Type B pancreatic cell (in vitro differentiated cells): ENCODE measurements around the gene SPOPL. TPM values are rescaled to one million over a fixed set of nuclear protein-coding genes. Genes with fewer than 3 reads are reported as not detected.

Source experiments
- DNase-seq: peaks from one replicate; pipeline ENCODE4 v3.0.0; 2021; ENCODE audit warnings: mixed read lengths; ENCODE audit not compliant: unreplicated experiment; ENCODE audit errors: extremely low spot score
- H3K27ac Mint-ChIP-seq: 2 replicates; pipeline ENCODE4 v1.8.0; 2021; ENCODE audit warnings: mild to moderate bottlenecking, mixed read lengths
- H3K27me3 Mint-ChIP-seq: 2 replicates; pipeline ENCODE4 v1.8.0; 2021; ENCODE audit warnings: mixed read lengths
- H3K36me3 Mint-ChIP-seq: 2 replicates; pipeline ENCODE4 v1.8.0; 2021; ENCODE audit warnings: mixed read lengths
- H3K4me1 Mint-ChIP-seq: one replicate; pipeline ENCODE4 v1.8.0; 2021; ENCODE audit warnings: mixed read lengths; ENCODE audit not compliant: unreplicated experiment
- H3K4me3 Mint-ChIP-seq: 2 replicates; pipeline ENCODE4 v1.8.0; 2021; ENCODE audit warnings: mild to moderate bottlenecking, mixed read lengths
- H3K9me3 Mint-ChIP-seq: 2 replicates; pipeline ENCODE4 v1.8.0; 2021; ENCODE audit warnings: mixed read lengths
- long read RNA-seq: library from polyadenylated mRNA; unstranded; transcript quantifications from one replicate; pipeline ENCODE4 v2.0.0, GENCODE V29; 2020
- total RNA-seq: library from RNA; stranded (reverse); gene quantifications from 2 replicates; pipeline ENCODE4 v1.2.1, GENCODE V29; 2021; ENCODE audit warnings: low replicate concordance
- TF ChIP-seq, protein P1 (sequence below): fragments of 200-600 bp; sonication (generic); conservative IDR thresholded peaks from 2 replicates; pipeline ENCODE4 v1.5.0; 2021; ENCODE audit warnings: antibody characterized with exemption, mild to moderate bottlenecking

Gene SPOPL
- 24.7 and 29.0 TPM in 2 replicates for total RNA-seq
- long read RNA-seq, full-length matches to known transcripts = 5 of 13 reads
- long read RNA-seq, partial matches to known transcripts = 1 of 13 reads
- long read RNA-seq, other reads (novel, unspliced or antisense) = 7 of 13 reads

DNA sequence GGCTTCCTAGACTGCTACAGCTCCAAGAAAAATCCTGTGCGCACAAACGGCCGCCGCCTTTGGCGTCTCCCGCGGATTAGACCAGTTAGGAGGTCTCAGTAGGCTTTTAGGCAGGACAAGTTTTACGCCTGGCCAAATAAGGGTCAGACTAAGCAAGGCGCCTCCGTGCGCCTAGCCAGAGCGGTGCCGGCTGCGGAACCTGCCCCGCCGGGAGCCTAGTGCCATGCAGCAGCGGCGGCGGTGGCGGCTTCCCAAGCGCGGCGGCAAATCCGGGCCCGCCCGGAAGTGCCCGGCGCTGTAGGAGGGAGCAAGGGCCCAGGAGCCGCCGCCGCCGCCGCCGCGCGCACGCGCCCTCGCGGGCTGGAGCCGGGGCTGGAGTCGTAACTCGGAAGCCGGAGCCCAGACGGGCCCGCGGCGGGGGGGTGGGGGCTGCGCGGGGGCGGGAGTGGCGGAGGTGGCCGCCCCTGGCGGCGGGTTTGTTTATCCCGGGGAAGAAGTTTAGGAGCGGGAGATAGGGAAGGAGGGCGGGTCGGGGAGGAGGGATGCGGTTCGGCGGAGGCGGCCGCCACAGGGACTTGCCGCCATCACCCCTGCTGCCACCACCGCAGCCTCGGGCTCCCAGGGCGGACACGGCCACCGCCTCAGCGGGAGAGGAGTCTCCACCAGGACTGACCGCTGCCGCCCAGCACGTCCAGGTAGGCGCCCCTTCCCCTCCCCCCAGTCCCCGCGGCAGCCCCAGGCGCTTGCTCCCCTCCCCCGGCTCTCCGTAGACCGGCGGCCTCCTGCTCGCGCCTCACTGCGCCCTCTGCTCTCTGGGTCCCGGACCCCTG is at the start of gene SPOPL:
Gene SPOPL (plus strand): TSS at position 346 of the 830 bp plus-strand sequence. CDS start 48,447 bp downstream, outside the sequence.
- peak within 1 kb of the TSS; percentile 99 for H3K4me3 Mint-ChIP-seq
- peaks cover 18% of the 10 kb centered on the region for H3K4me1 Mint-ChIP-seq
- H3K27me3 Mint-ChIP-seq = no peaks in the 10 kb centered on the region
- no peaks in the 10 kb centered on the region for H3K9me3 Mint-ChIP-seq
- peak within 1 kb of the TSS; percentile 92 for H3K27ac Mint-ChIP-seq
- H3K36me3 Mint-ChIP-seq = no peaks in the 10 kb centered on the region
- TF ChIP-seq, protein P1, sequence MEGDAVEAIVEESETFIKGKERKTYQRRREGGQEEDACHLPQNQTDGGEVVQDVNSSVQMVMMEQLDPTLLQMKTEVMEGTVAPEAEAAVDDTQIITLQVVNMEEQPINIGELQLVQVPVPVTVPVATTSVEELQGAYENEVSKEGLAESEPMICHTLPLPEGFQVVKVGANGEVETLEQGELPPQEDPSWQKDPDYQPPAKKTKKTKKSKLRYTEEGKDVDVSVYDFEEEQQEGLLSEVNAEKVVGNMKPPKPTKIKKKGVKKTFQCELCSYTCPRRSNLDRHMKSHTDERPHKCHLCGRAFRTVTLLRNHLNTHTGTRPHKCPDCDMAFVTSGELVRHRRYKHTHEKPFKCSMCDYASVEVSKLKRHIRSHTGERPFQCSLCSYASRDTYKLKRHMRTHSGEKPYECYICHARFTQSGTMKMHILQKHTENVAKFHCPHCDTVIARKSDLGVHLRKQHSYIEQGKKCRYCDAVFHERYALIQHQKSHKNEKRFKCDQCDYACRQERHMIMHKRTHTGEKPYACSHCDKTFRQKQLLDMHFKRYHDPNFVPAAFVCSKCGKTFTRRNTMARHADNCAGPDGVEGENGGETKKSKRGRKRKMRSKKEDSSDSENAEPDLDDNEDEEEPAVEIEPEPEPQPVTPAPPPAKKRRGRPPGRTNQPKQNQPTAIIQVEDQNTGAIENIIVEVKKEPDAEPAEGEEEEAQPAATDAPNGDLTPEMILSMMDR = peak; percentile 64
- DNase-seq = peak; percentile 92

DNA sequence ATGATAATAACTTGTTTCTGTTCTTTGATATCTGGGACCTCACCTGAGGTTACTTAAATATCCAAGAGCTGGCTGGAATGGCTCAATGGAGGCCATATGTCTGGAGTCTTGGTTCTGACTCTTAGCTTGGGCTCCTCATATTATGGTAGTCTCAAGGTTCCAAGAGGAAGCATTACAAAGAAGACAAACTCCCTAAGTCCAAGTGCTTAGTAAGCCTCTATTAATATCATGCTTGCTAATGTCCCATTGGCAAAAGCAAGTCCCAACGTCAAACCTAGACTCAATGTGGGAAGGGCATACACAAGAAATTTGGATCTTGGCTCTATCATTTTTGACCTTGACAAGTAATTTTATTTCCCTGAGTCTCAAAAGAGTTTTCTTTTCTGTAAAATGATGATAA is 49.2 kb upstream of the SPOPL start:
- no peaks in the 10 kb centered on the region for H3K9me3 Mint-ChIP-seq
- H3K27me3 Mint-ChIP-seq = no peaks in the 10 kb centered on the region
- no peak for DNase-seq
- no peaks in the 10 kb centered on the region for H3K36me3 Mint-ChIP-seq
- H3K4me1 Mint-ChIP-seq = peaks cover 6% of the 10 kb centered on the region
- no peak overlapping the region for H3K4me3 Mint-ChIP-seq
- no peak overlapping the region for H3K27ac Mint-ChIP-seq
- TF ChIP-seq, protein P1 = no peak

DNA sequence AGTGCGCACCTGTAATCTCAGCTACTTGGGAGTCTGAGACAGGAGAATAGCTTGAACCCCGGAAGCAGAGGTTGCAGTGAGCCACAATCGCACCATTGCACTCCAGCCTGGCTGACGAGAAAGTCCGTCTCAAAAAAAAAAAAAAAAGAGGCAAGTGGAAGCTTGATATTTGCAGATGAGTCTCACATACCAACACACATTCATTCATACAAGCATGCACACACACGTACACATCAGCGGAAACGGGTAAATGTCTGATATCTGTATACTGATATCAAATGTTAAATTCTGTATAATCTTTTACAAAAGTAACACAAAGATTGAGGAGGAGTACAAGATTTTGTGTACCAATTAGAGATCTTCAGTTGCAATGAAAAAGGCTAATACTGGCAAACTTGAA is 47.8 kb upstream of the SPOPL start:
- H3K27ac Mint-ChIP-seq = no peak overlapping the region
- no peaks in the 10 kb centered on the region for H3K27me3 Mint-ChIP-seq
- no peak overlapping the region for H3K4me3 Mint-ChIP-seq
- no peaks in the 10 kb centered on the region for H3K36me3 Mint-ChIP-seq
- H3K4me1 Mint-ChIP-seq = peaks cover 6% of the 10 kb centered on the region
- TF ChIP-seq, protein P1 = no peak
- no peak for DNase-seq
- H3K9me3 Mint-ChIP-seq = peaks cover 2% of the 10 kb centered on the region

DNA sequence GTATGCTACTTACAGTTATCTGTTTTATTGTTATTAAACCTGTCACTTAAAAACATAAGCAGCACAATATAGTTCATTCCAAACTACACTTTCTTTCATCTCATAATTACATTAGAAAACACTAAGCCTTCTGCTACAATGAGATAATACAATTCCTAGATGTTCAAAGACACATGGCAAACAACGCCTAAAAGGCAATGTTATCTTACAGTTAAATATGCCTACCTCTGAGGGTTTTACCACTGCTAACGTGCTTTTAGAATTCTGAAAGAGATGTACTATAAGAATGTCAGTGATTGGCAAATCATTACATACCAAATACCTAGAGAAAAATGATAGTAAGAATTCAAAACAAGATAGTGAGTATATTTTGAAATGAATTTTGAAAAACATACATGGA is 46.8 kb upstream of the SPOPL start:
- Mint-ChIP-seq H3K36me3 (no peaks in the 10 kb centered on the region), H3K27ac (no peak overlapping the region), H3K4me3 (no peak overlapping the region), H3K9me3 (peaks cover 4% of the 10 kb centered on the region), H3K4me1 (peaks cover 6% of the 10 kb centered on the region), H3K27me3 (no peaks in the 10 kb centered on the region)
- TF ChIP-seq, protein P1 = no peak
- no peak for DNase-seq

DNA sequence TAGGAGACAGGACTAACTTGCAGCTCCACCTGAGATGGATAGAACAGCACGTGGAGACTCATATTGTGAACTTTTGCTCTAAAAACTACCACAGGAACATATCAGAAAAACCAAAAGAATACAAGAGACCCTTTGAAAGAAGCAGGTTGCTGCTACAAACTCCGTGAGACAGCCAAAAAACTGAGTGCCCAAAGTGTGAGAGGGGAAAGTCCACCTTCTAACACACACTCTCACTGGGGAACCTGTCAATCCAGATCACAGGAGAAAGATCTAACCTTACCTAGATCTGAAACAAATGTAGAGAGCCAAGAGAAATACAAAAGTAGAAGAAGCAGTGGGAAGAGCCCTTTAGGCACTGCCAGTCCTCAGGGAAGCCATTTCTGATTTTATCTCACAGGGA is 46.3 kb upstream of the SPOPL start:
- no peak for DNase-seq
- Mint-ChIP-seq H3K36me3 (no peaks in the 10 kb centered on the region), H3K4me3 (no peak overlapping the region), H3K9me3 (peaks cover 4% of the 10 kb centered on the region), H3K27me3 (no peaks in the 10 kb centered on the region), H3K4me1 (peaks cover 6% of the 10 kb centered on the region), H3K27ac (no peak overlapping the region)
- TF ChIP-seq, protein P1 = no peak
